Endothelial cell (in vitro differentiated cells): ENCODE measurements around the gene INS. TPM values are rescaled to one million over a fixed set of nuclear protein-coding genes. Genes with fewer than 3 reads are reported as not detected.

Source experiments
- DNase-seq: peaks from one replicate; pipeline ENCODE4 v3.0.0; 2021; ENCODE audit warnings: low spot score
- H3K27ac Mint-ChIP-seq: one replicate; pipeline ENCODE4 v1.8.0; 2021; ENCODE audit warnings: mixed read lengths, inconsistent platforms; ENCODE audit not compliant: unreplicated experiment
- H3K27me3 Mint-ChIP-seq: one replicate; pipeline ENCODE4 v1.8.0; 2021; ENCODE audit warnings: mild to moderate bottlenecking, moderate library complexity, mixed read lengths, inconsistent platforms; ENCODE audit not compliant: unreplicated experiment
- H3K36me3 Mint-ChIP-seq: one replicate; pipeline ENCODE4 v1.8.0; 2021; ENCODE audit warnings: mild to moderate bottlenecking, low read depth, mixed read lengths, inconsistent platforms; ENCODE audit not compliant: unreplicated experiment
- H3K4me1 Mint-ChIP-seq: one replicate; pipeline ENCODE4 v1.8.0; 2021; ENCODE audit warnings: mild to moderate bottlenecking, mixed read lengths, inconsistent platforms; ENCODE audit not compliant: unreplicated experiment
- H3K4me3 Mint-ChIP-seq: one replicate; pipeline ENCODE4 v1.8.0; 2021; ENCODE audit warnings: mild to moderate bottlenecking, mixed read lengths, inconsistent platforms; ENCODE audit not compliant: unreplicated experiment
- H3K9me3 Mint-ChIP-seq: one replicate; pipeline ENCODE4 v1.8.0; 2021; ENCODE audit warnings: mixed read lengths, inconsistent platforms; ENCODE audit not compliant: unreplicated experiment
- total RNA-seq: library from RNA; stranded (reverse); fragmentation: NEBNext Ultra II Directional; extraction: Animal tissue kit (Norgen Biotek cat#: 25700); gene quantifications from one replicate; pipeline ENCODE4 v1.2.1, GENCODE V29; 2021; ENCODE audit not compliant: unreplicated experiment
- TF ChIP-seq, protein P1 (sequence below): fragments of 200-600 bp; sonication (generic); IDR thresholded peaks from one replicate; pipeline ENCODE4 v1.5.0; 2021; ENCODE audit warnings: antibody characterized with exemption; ENCODE audit not compliant: unreplicated experiment

INS gene
- total RNA-seq, 1 donor from 2014 or later: not detected

DNA sequence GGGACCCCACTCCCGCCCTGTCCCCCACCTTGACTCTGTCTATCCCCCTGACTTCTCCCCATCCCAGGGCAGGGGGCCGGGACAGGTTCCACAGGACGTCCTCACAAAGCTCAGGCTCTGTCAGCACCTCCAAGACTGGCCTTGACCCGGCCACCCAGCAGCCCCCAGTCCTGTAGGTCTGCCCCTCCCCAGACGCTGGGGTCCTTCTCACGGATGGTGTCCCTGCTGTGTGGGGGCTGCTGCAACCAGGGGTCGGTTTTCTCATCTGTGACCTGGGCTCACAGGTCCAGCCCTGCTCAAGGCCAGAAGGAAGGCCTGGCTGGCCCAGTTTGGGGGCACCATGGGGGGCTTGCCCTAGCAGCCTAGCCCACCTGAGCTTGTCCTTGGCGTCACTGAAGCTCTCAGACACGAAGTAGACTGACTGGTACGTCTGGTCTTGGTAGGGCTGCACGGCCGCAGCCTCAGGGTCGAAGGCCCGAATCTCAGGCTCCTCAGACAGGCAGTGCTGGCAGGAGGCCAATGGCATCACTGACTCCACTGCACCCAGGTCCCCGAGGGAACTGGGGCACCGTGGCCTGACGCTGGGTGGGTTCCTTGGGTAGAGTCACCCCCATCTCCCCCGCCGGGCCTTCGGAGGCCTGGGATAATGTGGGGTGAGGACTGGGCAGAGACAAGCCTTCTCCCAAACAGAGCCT, 4.0 kb upstream of the INS start:
- Mint-ChIP-seq H3K9me3 (no peaks in the 10 kb centered on the region), H3K27ac (no peak overlapping the region), H3K4me1 (no peaks in the 10 kb centered on the region), H3K27me3 (no peaks in the 10 kb centered on the region), H3K36me3 (no peaks in the 10 kb centered on the region), H3K4me3 (no peak overlapping the region)
- no peak for DNase-seq
- TF ChIP-seq, protein P1, sequence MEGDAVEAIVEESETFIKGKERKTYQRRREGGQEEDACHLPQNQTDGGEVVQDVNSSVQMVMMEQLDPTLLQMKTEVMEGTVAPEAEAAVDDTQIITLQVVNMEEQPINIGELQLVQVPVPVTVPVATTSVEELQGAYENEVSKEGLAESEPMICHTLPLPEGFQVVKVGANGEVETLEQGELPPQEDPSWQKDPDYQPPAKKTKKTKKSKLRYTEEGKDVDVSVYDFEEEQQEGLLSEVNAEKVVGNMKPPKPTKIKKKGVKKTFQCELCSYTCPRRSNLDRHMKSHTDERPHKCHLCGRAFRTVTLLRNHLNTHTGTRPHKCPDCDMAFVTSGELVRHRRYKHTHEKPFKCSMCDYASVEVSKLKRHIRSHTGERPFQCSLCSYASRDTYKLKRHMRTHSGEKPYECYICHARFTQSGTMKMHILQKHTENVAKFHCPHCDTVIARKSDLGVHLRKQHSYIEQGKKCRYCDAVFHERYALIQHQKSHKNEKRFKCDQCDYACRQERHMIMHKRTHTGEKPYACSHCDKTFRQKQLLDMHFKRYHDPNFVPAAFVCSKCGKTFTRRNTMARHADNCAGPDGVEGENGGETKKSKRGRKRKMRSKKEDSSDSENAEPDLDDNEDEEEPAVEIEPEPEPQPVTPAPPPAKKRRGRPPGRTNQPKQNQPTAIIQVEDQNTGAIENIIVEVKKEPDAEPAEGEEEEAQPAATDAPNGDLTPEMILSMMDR: no peak

- Mint-ChIP-seq H3K36me3 (no peaks in the 10 kb centered on the region), H3K4me1 (no peaks in the 10 kb centered on the region), H3K9me3 (no peaks in the 10 kb centered on the region), H3K27ac (no peak overlapping the region), H3K4me3 (no peak overlapping the region), H3K27me3 (peaks cover 2% of the 10 kb centered on the region)
- DNase-seq: no peak
- TF ChIP-seq, protein P1: no peak
Measured at GRCh38 chr11:2164081-2164480, 3.1 kb upstream of the INS start.

GRCh38 chr11:2163428-2163978, 2.5 kb upstream of the INS start:
- Mint-ChIP-seq H3K27ac (no peak overlapping the region), H3K9me3 (no peaks in the 10 kb centered on the region), H3K4me1 (no peaks in the 10 kb centered on the region), H3K4me3 (no peak overlapping the region), H3K36me3 (no peaks in the 10 kb centered on the region), H3K27me3 (peaks cover 2% of the 10 kb centered on the region)
- TF ChIP-seq, protein P1: no peak
- no peak for DNase-seq

DNA sequence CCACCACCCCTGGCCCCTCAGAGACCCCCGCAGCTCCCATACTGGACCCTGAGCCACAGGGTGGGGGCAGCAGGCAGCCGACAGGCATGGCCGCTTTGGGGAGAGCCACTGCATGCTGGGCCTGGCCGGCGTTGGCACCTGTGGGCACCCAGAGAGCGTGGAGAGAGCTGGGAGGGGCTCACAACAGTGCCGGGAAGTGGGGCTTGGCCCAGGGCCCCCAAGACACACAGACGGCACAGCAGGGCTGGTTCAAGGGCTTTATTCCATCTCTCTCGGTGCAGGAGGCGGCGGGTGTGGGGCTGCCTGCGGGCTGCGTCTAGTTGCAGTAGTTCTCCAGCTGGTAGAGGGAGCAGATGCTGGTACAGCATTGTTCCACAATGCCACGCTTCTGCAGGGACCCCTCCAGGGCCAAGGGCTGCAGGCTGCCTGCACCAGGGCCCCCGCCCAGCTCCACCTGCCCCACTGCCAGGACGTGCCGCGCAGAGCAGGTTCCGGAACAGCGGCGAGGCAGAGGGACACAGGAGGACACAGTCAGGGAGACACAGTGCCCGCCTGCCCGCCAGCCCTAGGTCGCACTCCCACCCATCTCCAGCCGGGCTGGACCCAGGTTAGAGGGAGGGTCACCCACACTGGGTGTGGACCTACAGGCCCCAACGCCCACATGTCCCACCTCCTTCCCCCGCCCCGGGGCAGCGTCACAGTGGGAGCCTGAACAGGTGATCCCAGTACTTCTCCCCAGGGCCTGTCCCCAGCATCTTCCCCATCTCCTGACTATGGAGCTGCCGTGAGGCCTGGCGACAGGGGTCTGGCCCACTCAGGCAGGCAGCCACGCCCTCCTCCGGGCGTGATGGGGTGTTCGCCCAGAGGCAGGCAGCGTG, 1.2 kb downstream of the INS start:
- H3K9me3 Mint-ChIP-seq: no peaks in the 10 kb centered on the region
- H3K36me3 Mint-ChIP-seq: no peaks in the 10 kb centered on the region
- TF ChIP-seq, protein P1: no peak
- no peak for DNase-seq
- no peaks in the 10 kb centered on the region for H3K4me1 Mint-ChIP-seq
- H3K4me3 Mint-ChIP-seq: no peak overlapping the region
- H3K27me3 Mint-ChIP-seq: peaks cover 2% of the 10 kb centered on the region
- H3K27ac Mint-ChIP-seq: no peak overlapping the region

DNA sequence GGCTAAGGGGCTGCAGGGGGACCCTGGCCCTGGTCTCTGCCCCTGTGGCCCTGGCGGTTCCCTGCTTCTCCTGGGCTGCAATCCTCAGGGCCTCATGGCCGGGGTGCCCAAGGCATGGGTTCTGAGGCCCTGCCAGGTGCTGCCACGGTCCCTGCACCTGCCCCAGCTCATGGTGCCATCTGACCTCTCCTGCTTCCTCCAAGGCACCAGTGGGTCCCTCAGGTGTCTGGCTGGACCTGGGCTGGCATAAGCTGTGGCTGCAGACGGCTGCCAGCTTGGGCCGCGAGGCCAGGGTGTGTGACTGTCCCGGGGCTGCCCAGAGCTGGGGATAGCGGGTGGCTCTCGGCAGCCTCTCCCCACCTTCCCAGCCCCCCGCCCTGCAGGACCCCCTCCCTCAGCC, 2.0 kb downstream of the INS start:
- no peak for DNase-seq
- Mint-ChIP-seq H3K36me3 (no peaks in the 10 kb centered on the region), H3K27ac (no peak overlapping the region), H3K27me3 (peaks cover 2% of the 10 kb centered on the region), H3K4me3 (no peak overlapping the region), H3K4me1 (no peaks in the 10 kb centered on the region), H3K9me3 (no peaks in the 10 kb centered on the region)
- TF ChIP-seq, protein P1: no peak
